ENCODE measurements around the gene RAB34. TPM values are rescaled to one million over a fixed set of nuclear protein-coding genes. Genes with fewer than 3 reads are reported as not detected.
A peak's percentile ranks its signal among the peaks of the same experiment; 100 is the strongest.

The RAB34 gene
- total RNA-seq, 1 experiment from 2014 or later, result 105 TPM

DNA sequence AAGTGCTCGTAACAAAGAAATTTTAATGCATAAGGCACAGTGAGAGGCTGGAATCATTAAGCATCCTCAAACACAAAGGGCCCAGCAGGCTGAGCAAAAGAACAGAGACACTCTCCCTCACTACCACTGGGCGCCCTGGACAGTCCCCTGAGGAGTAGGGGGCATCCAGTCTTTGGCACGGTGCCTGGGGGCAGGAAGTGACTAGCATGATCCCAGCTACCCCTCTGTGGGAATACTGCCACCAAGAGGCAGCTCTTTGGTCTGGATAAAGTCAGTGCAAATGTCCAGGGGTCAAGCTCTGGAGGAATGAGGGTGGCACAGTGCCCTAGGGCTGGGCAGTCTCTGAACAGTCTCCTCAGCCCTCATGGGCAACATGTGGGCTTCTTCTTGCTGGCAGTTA is 3.4 kb downstream of the RAB34 start:
- H3K27me3 Mint-ChIP-seq (ENCODE audit: insufficient read depth, unreplicated experiment), result no peaks in the 10 kb centered on the region
- no TSS peak for BruUV-seq (replicated peaks)
- CTCF ChIA-PET, result interaction anchor here (0.6 to 1.1 kb wide), 3 partner anchors 36 to 208 kb away, joined by 3 to 5 read pairs (median 4); partner anchors contain the start of gene FOXN1
- no peak overlapping the region for H3K4me3 Mint-ChIP-seq (ENCODE audit: unreplicated experiment)
- no peak for DNase-seq (ENCODE audit: unreplicated experiment)
- no peak overlapping the region for H3K27ac Mint-ChIP-seq (ENCODE audit: low read depth, unreplicated experiment)
- TF ChIP-seq CTCF (IDR thresholded peaks at IDR 0.05; ENCODE audit: unreplicated experiment), result no peak
- H3K9me3 Mint-ChIP-seq (ENCODE audit: unreplicated experiment), result no peaks in the 10 kb centered on the region
- POLR2A ChIA-PET, result interaction anchor here (3.6 kb wide), 1 partner anchor 12 kb away, joined by 31 read pairs; the partner anchor contains the start of gene TLCD1
- intact Hi-C loops (cut with micrococcal nuclease), result no loop called here
- H3K4me1 Mint-ChIP-seq (ENCODE audit: insufficient read depth, unreplicated experiment), result peaks cover 39% of the 10 kb centered on the region
- peaks cover 41% of the 10 kb centered on the region for H3K36me3 Mint-ChIP-seq (ENCODE audit: insufficient read depth, unreplicated experiment)

DNA sequence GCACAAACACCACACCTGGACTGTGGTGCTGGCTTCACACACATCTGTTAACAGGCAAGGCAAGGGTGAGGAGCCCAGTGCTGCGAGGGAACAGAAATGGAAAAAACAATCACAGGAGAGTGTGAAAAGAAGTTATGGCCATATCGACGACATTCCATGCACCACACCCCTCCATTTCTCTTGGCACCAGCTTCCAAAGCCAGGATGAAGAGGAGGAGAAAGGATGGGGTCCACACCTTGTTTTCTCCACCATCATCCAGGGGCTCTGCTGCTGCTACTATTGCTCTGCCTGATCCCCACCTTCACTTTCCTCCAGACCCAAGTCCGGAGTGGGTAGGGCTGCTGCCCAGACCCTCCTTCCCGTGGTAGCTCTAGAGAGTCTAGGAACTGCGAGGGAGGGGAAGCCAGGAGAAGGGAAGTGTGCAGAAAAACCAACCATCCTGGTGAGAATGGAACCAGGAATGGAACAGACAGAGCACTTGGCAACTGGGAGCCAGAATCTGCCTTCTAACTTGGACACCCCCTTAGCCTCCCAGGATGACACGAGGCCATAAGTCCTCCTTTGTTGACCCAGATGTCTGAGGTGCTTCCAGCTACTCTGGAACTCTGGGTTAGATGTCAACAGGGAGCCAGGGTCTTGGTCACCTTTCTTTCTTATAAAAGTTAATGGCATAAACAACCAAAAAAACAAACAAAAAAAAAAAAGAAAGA is 4.8 kb downstream of the RAB34 start:
- DNase-seq (ENCODE audit: unreplicated experiment), result no peak
- ChIA-PET CTCF (interaction anchor here (0.6 to 1.6 kb wide), 2 partner anchors 12 to 97 kb away, joined by 3 to 4 read pairs; no protein-coding TSS in a partner anchor), POLR2A (interaction anchor here (0.9 kb wide), 1 partner anchor 8 kb away, joined by 3 read pairs; no protein-coding TSS in a partner anchor)
- Mint-ChIP-seq H3K4me3 (ENCODE audit: unreplicated experiment) (no peak overlapping the region), H3K9me3 (ENCODE audit: unreplicated experiment) (no peaks in the 10 kb centered on the region), H3K27me3 (ENCODE audit: insufficient read depth, unreplicated experiment) (no peaks in the 10 kb centered on the region), H3K4me1 (ENCODE audit: insufficient read depth, unreplicated experiment) (peaks cover 28% of the 10 kb centered on the region), H3K27ac (ENCODE audit: low read depth, unreplicated experiment) (no peak overlapping the region), H3K36me3 (ENCODE audit: insufficient read depth, unreplicated experiment) (peaks cover 37% of the 10 kb centered on the region)
- intact Hi-C loops (cut with micrococcal nuclease), result no loop called here
- no TSS peak for BruUV-seq (replicated peaks)
- TF ChIP-seq CTCF (IDR thresholded peaks at IDR 0.05; ENCODE audit: unreplicated experiment), result no peak

DNA sequence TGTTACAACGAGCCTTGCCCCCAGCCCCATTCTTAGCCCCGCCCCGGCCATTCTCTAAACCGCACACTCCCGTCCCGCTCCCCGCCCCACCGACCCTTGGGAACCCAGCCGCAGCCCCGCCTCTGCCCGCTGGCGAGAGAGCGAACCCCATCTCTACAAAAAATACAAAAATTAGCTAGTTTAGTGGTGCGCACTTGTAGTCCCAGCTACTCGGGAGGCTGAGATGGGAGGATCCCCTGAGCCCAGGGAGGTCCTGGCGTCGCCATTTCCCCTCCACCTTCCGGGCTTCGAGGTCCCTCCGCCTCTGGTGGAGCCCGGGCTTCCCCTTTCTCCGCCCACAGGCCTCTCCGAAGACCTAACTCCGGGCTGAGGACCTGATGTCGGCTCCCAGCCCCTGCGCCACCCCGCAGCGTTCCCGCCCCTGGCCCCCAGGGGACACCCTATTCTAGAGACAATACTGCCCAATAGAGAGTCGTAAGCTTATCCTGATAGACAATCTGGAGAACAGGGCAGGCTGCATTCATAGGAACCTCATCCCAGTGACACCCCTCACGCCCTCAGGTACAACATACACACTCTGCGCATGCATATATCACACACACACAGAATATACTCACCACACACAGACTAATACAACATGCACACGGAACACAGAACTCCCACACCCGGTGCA is 5.5 kb downstream of the RAB34 start:
- no peak for TF ChIP-seq CTCF (IDR thresholded peaks at IDR 0.05; ENCODE audit: unreplicated experiment)
- Mint-ChIP-seq H3K4me1 (ENCODE audit: insufficient read depth, unreplicated experiment) (peaks cover 28% of the 10 kb centered on the region), H3K27me3 (ENCODE audit: insufficient read depth, unreplicated experiment) (no peaks in the 10 kb centered on the region), H3K9me3 (ENCODE audit: unreplicated experiment) (no peaks in the 10 kb centered on the region), H3K27ac (ENCODE audit: low read depth, unreplicated experiment) (no peak overlapping the region), H3K36me3 (ENCODE audit: insufficient read depth, unreplicated experiment) (peaks cover 37% of the 10 kb centered on the region), H3K4me3 (ENCODE audit: unreplicated experiment) (peak overlapping the region; percentile 71)
- ChIA-PET POLR2A (interaction anchor here (1.1 to 2.3 kb wide), 3 partner anchors 14 to 50 kb away, joined by 5 to 14 read pairs (median 8); partner anchors contain the start of genes SDF2, SUPT6H and TLCD1), CTCF (interaction anchor here (1.6 kb wide), 1 partner anchor 13 kb away, joined by 4 read pairs; no protein-coding TSS in a partner anchor)
- no TSS peak for BruUV-seq (replicated peaks)
- intact Hi-C loops (cut with micrococcal nuclease), result no loop called here
- DNase-seq (ENCODE audit: unreplicated experiment), result no peak

DNA sequence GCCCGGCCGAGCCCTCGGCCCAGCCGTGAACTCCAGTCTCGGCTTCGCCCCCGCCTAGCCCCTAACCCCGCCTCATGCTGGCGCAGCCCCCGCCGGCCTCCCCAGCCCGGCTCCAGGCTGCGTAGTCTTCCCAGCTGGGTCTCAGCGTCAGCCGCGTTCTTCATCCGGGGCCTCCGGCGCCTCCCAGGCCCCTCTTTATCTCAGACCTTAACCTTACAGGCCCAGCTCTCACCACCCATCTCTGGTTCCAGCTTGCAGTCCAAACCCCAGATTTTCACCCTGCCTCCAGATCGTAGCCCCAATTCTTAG is 6.0 kb downstream of the RAB34 start, which contains the start of gene PROCA1:
PROCA1 (minus strand) TSS at position 166 of the 309 bp plus-strand sequence. CDS start 228 bp downstream, outside the sequence.
- POLR2A ChIA-PET, result interaction anchor here (0.9 to 2.3 kb wide), 6 partner anchors 9 to 98 kb away, joined by 3 to 41 read pairs (median 6); partner anchors contain the start of genes RPL23A, SDF2, SUPT6H and TLCD1
- no TSS peak for BruUV-seq (replicated peaks)
- CTCF ChIA-PET, result interaction anchor here (1.6 kb wide), 1 partner anchor 13 kb away, joined by 4 read pairs; no protein-coding TSS in a partner anchor
- DNase-seq (ENCODE audit: unreplicated experiment), result no peak
- no peaks in the 10 kb centered on the region for H3K27me3 Mint-ChIP-seq (ENCODE audit: insufficient read depth, unreplicated experiment)
- intact Hi-C loops (cut with micrococcal nuclease), result no loop called here
- H3K9me3 Mint-ChIP-seq (ENCODE audit: unreplicated experiment), result no peaks in the 10 kb centered on the region
- H3K36me3 Mint-ChIP-seq (ENCODE audit: insufficient read depth, unreplicated experiment), result peaks cover 37% of the 10 kb centered on the region
- H3K27ac Mint-ChIP-seq (ENCODE audit: low read depth, unreplicated experiment), result peak within 1 kb of the TSS; percentile 72
- H3K4me3 Mint-ChIP-seq (ENCODE audit: unreplicated experiment), result peak within 1 kb of the TSS; percentile 71
- no peak for TF ChIP-seq CTCF (IDR thresholded peaks at IDR 0.05; ENCODE audit: unreplicated experiment)
- peaks cover 28% of the 10 kb centered on the region for H3K4me1 Mint-ChIP-seq (ENCODE audit: insufficient read depth, unreplicated experiment)
